Measurements from ENCODE around the gene UBA6. TPM values are rescaled to one million over a fixed set of nuclear protein-coding genes. Genes with fewer than 3 reads are reported as not detected.

Gene UBA6
- total and polyA plus RNA-seq, 8 donors, result 4.1 to 26.5 (median 14.4) TPM

DNA sequence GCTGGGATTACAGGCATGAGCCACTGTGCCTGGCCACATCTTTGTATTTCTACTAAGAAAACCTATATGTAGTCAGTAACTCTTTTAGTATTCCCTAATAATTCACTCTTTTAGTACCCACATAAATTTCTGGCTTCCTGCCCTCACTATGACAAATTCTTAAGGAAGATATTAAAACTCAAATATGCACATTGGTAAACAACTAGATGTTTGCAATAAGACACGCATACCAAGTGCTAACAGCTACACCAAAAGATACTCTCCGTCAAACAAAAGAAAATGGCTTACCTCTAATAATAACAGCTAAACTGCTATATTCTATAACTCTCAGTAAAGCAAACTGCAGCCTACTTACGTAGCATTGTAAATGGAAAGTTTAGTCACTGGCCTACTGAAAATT is 6.3 kb downstream of the UBA6 start:
- Histone ChIP-seq H3K9me3 (no peaks in the 10 kb centered on the region), H3K4me3 (no peak overlapping the region), H3K36me3 (no peaks in the 10 kb centered on the region), H3K27me3 (no peaks in the 10 kb centered on the region), H3K27ac (no peak overlapping the region), H3K4me1 (peaks cover 0 to 6% (median 3%) of the 10 kb centered on the region in 3 donors)
- 93% methylated on average over 3 of the region's 3 CpGs for WGBS, 2 donors
- FAIRE-seq, result no peak
- intact Hi-C loops (cut with DNase I), result no loop called here
- TF ChIP-seq, protein P1, sequence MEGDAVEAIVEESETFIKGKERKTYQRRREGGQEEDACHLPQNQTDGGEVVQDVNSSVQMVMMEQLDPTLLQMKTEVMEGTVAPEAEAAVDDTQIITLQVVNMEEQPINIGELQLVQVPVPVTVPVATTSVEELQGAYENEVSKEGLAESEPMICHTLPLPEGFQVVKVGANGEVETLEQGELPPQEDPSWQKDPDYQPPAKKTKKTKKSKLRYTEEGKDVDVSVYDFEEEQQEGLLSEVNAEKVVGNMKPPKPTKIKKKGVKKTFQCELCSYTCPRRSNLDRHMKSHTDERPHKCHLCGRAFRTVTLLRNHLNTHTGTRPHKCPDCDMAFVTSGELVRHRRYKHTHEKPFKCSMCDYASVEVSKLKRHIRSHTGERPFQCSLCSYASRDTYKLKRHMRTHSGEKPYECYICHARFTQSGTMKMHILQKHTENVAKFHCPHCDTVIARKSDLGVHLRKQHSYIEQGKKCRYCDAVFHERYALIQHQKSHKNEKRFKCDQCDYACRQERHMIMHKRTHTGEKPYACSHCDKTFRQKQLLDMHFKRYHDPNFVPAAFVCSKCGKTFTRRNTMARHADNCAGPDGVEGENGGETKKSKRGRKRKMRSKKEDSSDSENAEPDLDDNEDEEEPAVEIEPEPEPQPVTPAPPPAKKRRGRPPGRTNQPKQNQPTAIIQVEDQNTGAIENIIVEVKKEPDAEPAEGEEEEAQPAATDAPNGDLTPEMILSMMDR (IDR thresholded peaks at IDR 0.05), result no peak
- DNase-seq, result no peak
- ATAC-seq, result no peak

GRCh38 chr4:67691328-67691727 is 9.6 kb downstream of the UBA6 start:
- intact Hi-C loops (cut with DNase I), result no loop called here
- ATAC-seq (no peak), FAIRE-seq (no peak), DNase-seq (no peak)
- TF ChIP-seq, protein P1 (IDR thresholded peaks at IDR 0.05), result no peak
- Histone ChIP-seq H3K4me1 (no peaks in the 10 kb centered on the region), H3K27me3 (no peaks in the 10 kb centered on the region), H3K36me3 (no peaks in the 10 kb centered on the region), H3K9me3 (no peaks in the 10 kb centered on the region), H3K4me3 (no peak overlapping the region), H3K27ac (no peak overlapping the region)

DNA sequence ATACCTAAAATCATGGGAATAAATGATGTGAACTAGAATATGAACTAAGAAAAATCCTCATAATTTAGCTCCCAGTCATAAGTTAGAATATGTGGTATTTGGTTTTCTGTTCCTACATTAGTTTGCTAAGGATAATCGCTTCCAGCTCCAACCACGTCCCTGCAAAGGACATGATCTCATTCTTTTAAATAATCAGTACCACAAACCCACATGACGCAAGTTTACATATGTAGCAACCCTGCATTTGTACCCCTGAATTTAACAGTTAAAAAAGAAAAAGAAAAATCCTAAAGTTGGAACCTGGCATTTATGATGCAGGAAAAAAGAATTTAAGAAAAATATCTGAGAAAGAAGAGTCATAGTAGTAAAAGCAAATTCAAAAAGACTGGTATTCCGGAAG is 13.3 kb downstream of the UBA6 start:
- intact Hi-C loops (cut with DNase I), result no loop called here
- Histone ChIP-seq H3K27me3 (no peaks in the 10 kb centered on the region), H3K9me3 (no peaks in the 10 kb centered on the region), H3K27ac (no peak overlapping the region), H3K4me1 (peaks cover 0 to 3% (median 0%) of the 10 kb centered on the region in 3 donors), H3K4me3 (no peak overlapping the region), H3K36me3 (no peaks in the 10 kb centered on the region)
- DNase-seq (no peak), ATAC-seq (no peak), FAIRE-seq (no peak)
- TF ChIP-seq, protein P1 (IDR thresholded peaks at IDR 0.05), result no peak
- 94% methylated on average over 4 of the region's 4 CpGs for WGBS, 2 donors

DNA sequence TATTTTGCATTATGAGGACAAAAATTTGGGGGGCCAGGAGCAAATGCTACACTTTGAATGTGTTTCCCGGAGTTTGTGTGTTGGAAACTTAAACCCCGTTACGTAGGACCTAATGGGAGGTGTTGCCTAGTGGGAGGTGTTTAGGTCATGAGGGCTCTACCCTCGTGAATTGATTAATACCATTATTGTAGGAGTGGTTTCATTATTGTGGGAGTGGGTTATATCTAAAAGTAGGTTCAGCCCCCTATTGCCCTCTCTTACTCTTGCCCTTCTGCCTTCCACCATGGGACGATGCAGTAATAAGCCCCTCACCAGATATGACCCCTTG is 15.5 kb downstream of the UBA6 start:
- no peaks in the 10 kb centered on the region for H3K27me3 ChIP-seq
- FAIRE-seq (no peak), ATAC-seq (no peak), DNase-seq (no peak)
- H3K9me3 ChIP-seq, result no peaks in the 10 kb centered on the region
- 96 to 99% methylated on average over 5 of the region's 5 CpGs for WGBS, 2 donors
- no peaks in the 10 kb centered on the region for H3K36me3 ChIP-seq
- no peak overlapping the region for H3K4me3 ChIP-seq
- no peak overlapping the region for H3K27ac ChIP-seq
- intact Hi-C loops (cut with DNase I), result no loop called here
- TF ChIP-seq, protein P1 (IDR thresholded peaks at IDR 0.05), result no peak
- H3K4me1 ChIP-seq, result peaks cover 0 to 3% (median 0%) of the 10 kb centered on the region in 3 donors

GRCh38 chr4:67684839-67685531 is 16.0 kb downstream of the UBA6 start:
- TF ChIP-seq, protein P1 (IDR thresholded peaks at IDR 0.05), result no peak
- 53% methylated on average over 1 of the region's 1 CpG for WGBS, 2 donors
- Histone ChIP-seq H3K27me3 (no peaks in the 10 kb centered on the region), H3K4me3 (no peak overlapping the region), H3K27ac (no peak overlapping the region), H3K9me3 (no peaks in the 10 kb centered on the region), H3K36me3 (no peaks in the 10 kb centered on the region), H3K4me1 (peaks cover 0 to 3% (median 0%) of the 10 kb centered on the region in 3 donors)
- DNase-seq (no peak), FAIRE-seq (no peak), ATAC-seq (no peak)
- intact Hi-C loops (cut with DNase I), result no loop called here
